Smooth muscle cell (in vitro differentiated cells): Measurements from ENCODE around the gene GPX5. TPM values are rescaled to one million over a fixed set of nuclear protein-coding genes. Genes with fewer than 3 reads are reported as not detected.
A peak's percentile ranks its signal among the peaks of the same experiment; 100 is the strongest.

Source experiments
- DNase-seq: peaks from one replicate; lab custom pipeline; 2025; ENCODE audit not compliant: unreplicated experiment; lab: John Stamatoyannopoulos, UW
- H2AFZ ChIP-seq: fragments of 200-600 bp; sonication (generic); 2 replicates; pipeline ENCODE4 v1.6.0; 2016; ENCODE audit warnings: antibody characterized with exemption, low read depth, mild to moderate bottlenecking
- H3F3A ChIP-seq: fragments of 200-600 bp; sonication (generic); 2 replicates; pipeline ENCODE4 v1.6.0; 2017; ENCODE audit warnings: antibody characterized with exemption, low read depth
- H3K27ac ChIP-seq: fragments of 200-600 bp; sonication (generic); 2 replicates; pipeline ENCODE4 v1.5.1; 2016; ENCODE audit warnings: low read depth, mild to moderate bottlenecking
- H3K27me3 ChIP-seq: fragments of 200-600 bp; sonication (generic); 2 replicates; pipeline ENCODE4 v1.6.1; 2016; ENCODE audit warnings: low read depth, mild to moderate bottlenecking
- H3K36me3 ChIP-seq: fragments of 200-600 bp; sonication (generic); 2 replicates; pipeline ENCODE4 v1.5.1; 2016; ENCODE audit warnings: low read depth
- H3K4me1 ChIP-seq: fragments of 200-600 bp; sonication (generic); 2 replicates; pipeline ENCODE4 v1.5.1; 2016; ENCODE audit warnings: low read depth
- H3K4me2 ChIP-seq: fragments of 200-600 bp; sonication (generic); 2 replicates; pipeline ENCODE4 v1.6.0; 2016; ENCODE audit warnings: mild to moderate bottlenecking
- H3K4me3 ChIP-seq: fragments of 200-600 bp; sonication (generic); 2 replicates; pipeline ENCODE4 v1.5.1; 2016; ENCODE audit warnings: mild to moderate bottlenecking
- H3K79me2 ChIP-seq: fragments of 200-600 bp; sonication (generic); 2 replicates; pipeline ENCODE4 v1.6.0; 2016; ENCODE audit warnings: low read depth, mild to moderate bottlenecking
- H3K9ac ChIP-seq: fragments of 200-600 bp; sonication (generic); 2 replicates; pipeline ENCODE4 v1.6.0; 2016; ENCODE audit warnings: low read depth
- H3K9me3 ChIP-seq: fragments of 200-600 bp; sonication (generic); replicated peaks from 2 replicates; pipeline ENCODE4 v1.5.1; 2016; ENCODE audit warnings: low read depth
- H4K20me1 ChIP-seq: fragments of 200-600 bp; sonication (generic); 2 replicates; pipeline ENCODE4 v1.6.0; 2016; ENCODE audit warnings: low read depth
- WGBS: methylation state at CpG from one replicate; pipeline ENCODE4 v1.1.7; 2016; ENCODE audit warnings: low lambda C conversion rate; 5-methylcytosine and 5-hydroxymethylcytosine counted together
- polyA plus RNA-seq: library from polyadenylated mRNA; unstranded; fragments of >200 nt; fragmentation: Nextera tagmentation; extraction: Ambion mirVana; gene quantifications from 2 replicates; pipeline ENCODE4 v1.2.1, GENCODE V29; 2016
- total RNA-seq: library from RNA; depleted of rRNA; stranded (reverse); fragments of >200 nt; gene quantifications from 2 replicates; pipeline ENCODE4 v1.2.3, GENCODE V29; 2014
- TF ChIP-seq, protein P1 (sequence below): fragments of 200-600 bp; sonication (generic); IDR thresholded peaks from 2 replicates; pipeline ENCODE4 v1.5.1; 2017; ENCODE audit warnings: borderline replicate concordance, mild to moderate bottlenecking, antibody characterized with exemption; ENCODE audit not compliant: insufficient read depth, poor library complexity, severe bottlenecking

GPX5 gene, protein sequence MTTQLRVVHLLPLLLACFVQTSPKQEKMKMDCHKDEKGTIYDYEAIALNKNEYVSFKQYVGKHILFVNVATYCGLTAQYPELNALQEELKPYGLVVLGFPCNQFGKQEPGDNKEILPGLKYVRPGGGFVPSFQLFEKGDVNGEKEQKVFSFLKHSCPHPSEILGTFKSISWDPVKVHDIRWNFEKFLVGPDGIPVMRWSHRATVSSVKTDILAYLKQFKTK
- 2.3 and 12.8 TPM in 2 replicates for total RNA-seq
- 6.5 and 9.5 TPM in 2 replicates for polyA plus RNA-seq

DNA sequence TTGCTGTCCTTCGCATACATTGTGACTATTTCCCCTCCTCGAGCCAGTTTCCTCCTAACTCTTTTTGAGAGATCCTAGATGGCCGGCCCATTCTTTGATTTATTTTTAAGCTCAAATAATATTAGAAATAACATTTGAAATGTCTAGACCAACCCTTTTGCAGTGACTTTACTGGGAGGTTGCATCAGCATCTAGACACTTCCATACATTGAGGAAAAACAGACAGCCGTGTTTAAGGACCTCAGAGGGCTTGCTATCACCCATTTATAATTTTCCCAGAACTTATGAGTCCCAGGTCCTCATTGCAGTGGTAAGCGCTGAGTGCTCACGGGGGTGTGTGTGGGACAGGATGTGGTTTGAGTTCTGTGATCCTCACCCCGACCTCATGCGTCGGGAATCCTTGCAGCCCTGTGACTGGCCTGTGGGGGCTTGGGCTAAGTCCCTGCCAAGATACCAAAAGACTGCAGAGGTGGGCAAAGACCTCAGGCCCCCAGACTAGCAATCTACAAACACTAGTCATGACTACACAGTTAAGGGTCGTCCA is at the start of gene GPX5:
Gene GPX5, plus strand, starts transcription at position 386 of the 544 bp plus-strand sequence. Its CDS starts 133 bp downstream, at position 519.
- H3K4me1 ChIP-seq: peaks cover 16% of the 10 kb centered on the region
- H3K36me3 ChIP-seq: no peaks in the 10 kb centered on the region
- no peak for DNase-seq
- no peak within 1 kb of the TSS for H2AFZ ChIP-seq
- H3K4me3 ChIP-seq: no peak within 1 kb of the TSS
- TF ChIP-seq, protein P1, sequence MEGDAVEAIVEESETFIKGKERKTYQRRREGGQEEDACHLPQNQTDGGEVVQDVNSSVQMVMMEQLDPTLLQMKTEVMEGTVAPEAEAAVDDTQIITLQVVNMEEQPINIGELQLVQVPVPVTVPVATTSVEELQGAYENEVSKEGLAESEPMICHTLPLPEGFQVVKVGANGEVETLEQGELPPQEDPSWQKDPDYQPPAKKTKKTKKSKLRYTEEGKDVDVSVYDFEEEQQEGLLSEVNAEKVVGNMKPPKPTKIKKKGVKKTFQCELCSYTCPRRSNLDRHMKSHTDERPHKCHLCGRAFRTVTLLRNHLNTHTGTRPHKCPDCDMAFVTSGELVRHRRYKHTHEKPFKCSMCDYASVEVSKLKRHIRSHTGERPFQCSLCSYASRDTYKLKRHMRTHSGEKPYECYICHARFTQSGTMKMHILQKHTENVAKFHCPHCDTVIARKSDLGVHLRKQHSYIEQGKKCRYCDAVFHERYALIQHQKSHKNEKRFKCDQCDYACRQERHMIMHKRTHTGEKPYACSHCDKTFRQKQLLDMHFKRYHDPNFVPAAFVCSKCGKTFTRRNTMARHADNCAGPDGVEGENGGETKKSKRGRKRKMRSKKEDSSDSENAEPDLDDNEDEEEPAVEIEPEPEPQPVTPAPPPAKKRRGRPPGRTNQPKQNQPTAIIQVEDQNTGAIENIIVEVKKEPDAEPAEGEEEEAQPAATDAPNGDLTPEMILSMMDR: no peak
- no peak within 1 kb of the TSS for H3K9ac ChIP-seq
- no peaks in the 10 kb centered on the region for H3F3A ChIP-seq
- no peaks in the 10 kb centered on the region for H3K9me3 ChIP-seq
- H4K20me1 ChIP-seq: no peaks in the 10 kb centered on the region
- H3K27me3 ChIP-seq: no peaks in the 10 kb centered on the region
- no peaks in the 10 kb centered on the region for H3K79me2 ChIP-seq
- WGBS: 43% methylated on average over 10 of the region's 10 CpGs
- H3K27ac ChIP-seq: peak within 1 kb of the TSS; percentile 48
- H3K4me2 ChIP-seq: peak within 1 kb of the TSS; percentile 42

DNA sequence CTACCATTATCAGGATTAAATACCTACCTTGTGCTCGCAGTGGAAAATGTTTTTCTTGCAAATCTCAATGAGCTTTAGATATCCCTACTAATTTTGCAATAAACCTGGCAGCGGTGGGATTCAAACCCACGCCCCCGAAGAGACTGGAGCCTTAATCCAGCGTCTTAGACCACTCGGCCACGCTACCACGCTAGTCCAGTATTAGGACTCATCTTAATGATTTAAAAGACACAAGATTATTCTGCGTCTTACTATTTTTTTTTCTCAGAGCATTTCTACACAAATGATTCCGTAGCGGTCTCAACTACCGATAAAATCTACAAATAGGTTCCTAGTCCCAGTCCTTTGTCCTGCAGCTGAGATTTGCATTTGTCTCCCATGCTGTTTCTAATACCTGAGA is 47.2 kb upstream of the GPX5 start:
- Histone ChIP-seq H3K4me1 (no peaks in the 10 kb centered on the region), H3K27me3 (peaks cover 38% of the 10 kb centered on the region), H4K20me1 (no peaks in the 10 kb centered on the region), H2AFZ (no peak overlapping the region), H3F3A (no peaks in the 10 kb centered on the region), H3K4me2 (no peak overlapping the region), H3K27ac (no peak overlapping the region), H3K4me3 (no peak overlapping the region), H3K9ac (no peak overlapping the region), H3K9me3 (no peaks in the 10 kb centered on the region), H3K79me2 (no peaks in the 10 kb centered on the region), H3K36me3 (no peaks in the 10 kb centered on the region)
- DNase-seq: no peak
- TF ChIP-seq, protein P1: no peak
- 88% methylated on average over 12 of the region's 12 CpGs for WGBS

DNA sequence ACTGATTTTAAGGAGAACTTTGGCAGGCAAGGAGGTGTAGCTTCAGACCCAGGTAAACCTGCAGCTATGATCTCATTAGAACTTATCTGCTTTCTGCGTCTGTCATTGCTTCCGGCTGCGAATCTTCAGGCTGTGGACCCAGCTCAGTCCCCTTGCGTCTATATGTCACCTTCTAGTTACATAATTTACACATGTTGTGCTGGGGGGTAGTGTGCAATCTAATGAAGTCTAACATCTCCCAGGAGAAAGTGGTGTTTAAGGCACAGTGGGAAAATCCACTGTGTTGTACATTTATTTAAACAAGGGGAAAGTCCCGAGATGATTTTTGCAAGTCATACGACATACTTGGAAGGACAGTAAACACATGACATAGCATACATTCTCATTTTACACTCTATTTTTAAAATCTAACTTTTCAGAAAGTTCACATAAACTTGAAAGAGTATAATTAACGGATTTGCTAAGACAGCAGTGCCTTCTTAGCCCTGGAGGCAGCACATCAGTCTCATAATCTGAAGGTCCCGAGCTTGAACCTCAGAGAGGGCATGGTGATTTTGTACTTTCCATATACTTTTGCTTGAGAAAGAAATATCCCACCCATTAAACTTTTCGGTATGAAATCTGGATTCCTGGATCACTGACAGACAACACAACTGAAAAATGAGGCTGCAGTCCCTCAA is 45.3 kb upstream of the GPX5 start:
- no peak overlapping the region for H3K4me2 ChIP-seq
- H3K9me3 ChIP-seq: no peaks in the 10 kb centered on the region
- TF ChIP-seq, protein P1: no peak
- no peaks in the 10 kb centered on the region for H3K79me2 ChIP-seq
- H3K4me3 ChIP-seq: no peak overlapping the region
- no peaks in the 10 kb centered on the region for H3K36me3 ChIP-seq
- no peak overlapping the region for H2AFZ ChIP-seq
- H4K20me1 ChIP-seq: no peaks in the 10 kb centered on the region
- no peak overlapping the region for H3K9ac ChIP-seq
- H3K4me1 ChIP-seq: no peaks in the 10 kb centered on the region
- H3F3A ChIP-seq: no peaks in the 10 kb centered on the region
- H3K27me3 ChIP-seq: peaks cover 38% of the 10 kb centered on the region
- WGBS: 70% methylated on average over 9 of the region's 9 CpGs
- DNase-seq: no peak
- H3K27ac ChIP-seq: no peak overlapping the region
